ENCODE results near the gene RAB1B. TPM values are rescaled to one million over a fixed set of nuclear protein-coding genes. Genes with fewer than 3 reads are reported as not detected.

RAB1B gene
- total RNA-seq, 4 donors from 2014 or later = 96.0 to 194 (median 130) TPM

GRCh38 chr11:66314561-66315497 lies 46.4 kb downstream of the RAB1B start:
- no peaks in the 10 kb centered on the region for H3K36me3 ChIP-seq
- DNase-seq = no peak
- H3K4me1 ChIP-seq = peaks cover 6 to 7% of the 10 kb centered on the region in 2 donors
- H3K27me3 ChIP-seq = peaks cover 5 to 14% (median 12%) of the 10 kb centered on the region in 3 donors
- H3K4me3 ChIP-seq = peak overlapping the region; percentile 1 to 79 (median 37)
- no peak for ATAC-seq
- intact Hi-C loops (cut with DNase I; ENCODE audit: low total_unique reads) = no loop called here
- TF ChIP-seq CTCF (IDR thresholded peaks at IDR 0.05 in 4 of 5, conservative IDR thresholded peaks at IDR 0.05 in 1 of 5) (no peak), POLR2A (IDR thresholded peaks at IDR 0.05) (no peak)
- in situ Hi-C loops (cut with MboI; ENCODE audit: low sequenced_read_pairs in 4 of 4) = no loop called here
- H3K27ac ChIP-seq = peak overlapping the region; percentile 72 to 84 (median 80)
- no peaks in the 10 kb centered on the region for H3K9me3 ChIP-seq

- DNase-seq (no peak), ATAC-seq (no peak)
- intact Hi-C loops (cut with DNase I; ENCODE audit: low total_unique reads) = no loop called here
- in situ Hi-C loops (cut with MboI; ENCODE audit: low sequenced_read_pairs in 4 of 4) = no loop called here
- TF ChIP-seq POLR2A (IDR thresholded peaks at IDR 0.05) (no peak), CTCF (IDR thresholded peaks at IDR 0.05 in 4 of 5, conservative IDR thresholded peaks at IDR 0.05 in 1 of 5) (no peak)
- Histone ChIP-seq H3K4me1 (peaks cover 6 to 7% of the 10 kb centered on the region in 2 donors), H3K27ac (peak overlapping the region; percentile 72 to 84 (median 80)), H3K9me3 (no peaks in the 10 kb centered on the region), H3K36me3 (no peaks in the 10 kb centered on the region), H3K4me3 (peak overlapping the region; percentile 44 to 68 (median 50)), H3K27me3 (peaks cover 5 to 14% (median 12%) of the 10 kb centered on the region in 3 donors)
Observed at GRCh38 chr11:66315498-66315885, 47.1 kb downstream of the RAB1B start.

- TF ChIP-seq POLR2A (IDR thresholded peaks at IDR 0.05) (no peak), CTCF (IDR thresholded peaks at IDR 0.05 in 4 of 5, conservative IDR thresholded peaks at IDR 0.05 in 1 of 5) (no peak)
- peak overlapping the region; percentile 72 to 84 (median 80) for H3K27ac ChIP-seq
- peak overlapping the region; percentile 44 to 68 (median 50) for H3K4me3 ChIP-seq
- H3K9me3 ChIP-seq = no peaks in the 10 kb centered on the region
- peaks cover 6 to 7% of the 10 kb centered on the region in 2 donors for H3K4me1 ChIP-seq
- H3K27me3 ChIP-seq = peaks cover 5 to 14% (median 12%) of the 10 kb centered on the region in 3 donors
- ATAC-seq = no peak
- in situ Hi-C loops (cut with MboI; ENCODE audit: low sequenced_read_pairs in 4 of 4) (no loop called here), intact Hi-C loops (cut with DNase I; ENCODE audit: low total_unique reads) (no loop called here)
- DNase-seq = no peak
- no peaks in the 10 kb centered on the region for H3K36me3 ChIP-seq
Observed at GRCh38 chr11:66315921-66316811, 47.7 kb downstream of the RAB1B start.

- Histone ChIP-seq H3K27me3 (peaks cover 5 to 14% (median 12%) of the 10 kb centered on the region in 3 donors), H3K4me3 (peak within 1 kb of the TSS; percentile 44 to 68 (median 50)), H3K27ac (peak within 1 kb of the TSS; percentile 72 to 84 (median 80)), H3K36me3 (no peaks in the 10 kb centered on the region), H3K9me3 (no peaks in the 10 kb centered on the region), H3K4me1 (peaks cover 7% of the 10 kb centered on the region in 2 donors)
- intact Hi-C loops (cut with DNase I; ENCODE audit: low total_unique reads) = no loop called here
- ATAC-seq (no peak), DNase-seq (peak in 1 of 2 donors; percentile 48)
- TF ChIP-seq POLR2A (IDR thresholded peaks at IDR 0.05) = peak in 1 of 2 donors; percentile 55
- TF ChIP-seq CTCF (IDR thresholded peaks at IDR 0.05 in 4 of 5, conservative IDR thresholded peaks at IDR 0.05 in 1 of 5) = no peak
- in situ Hi-C loops (cut with MboI; ENCODE audit: low sequenced_read_pairs in 4 of 4) = no loop called here
Observed at GRCh38 chr11:66316849-66317251, 48.4 kb downstream of the RAB1B start, which contains the start of gene CD248. Gene CD248 (minus strand): TSS chr11:66317044. CDS start chr11:66317027, 17 bp downstream.
